Fibroblast of villous mesenchyme (primary cell): ENCODE results near the gene REEP1. TPM values are rescaled to one million over a fixed set of nuclear protein-coding genes. Genes with fewer than 3 reads are reported as not detected.

Experiments used
- DNase-seq: peaks from one replicate; pipeline ENCODE4 v3.0.0-alpha.2; 2010; ENCODE audit warnings: low read depth
- H3K4me3 ChIP-seq: 2 replicates; pipeline ENCODE4 v1.5.1; 2011; ENCODE audit warnings: low read depth, mild to moderate bottlenecking, low read length
- CTCF ChIP-seq: IDR thresholded peaks from 2 replicates; pipeline ENCODE4 v1.5.1; 2012; ENCODE audit warnings: low read depth, mild to moderate bottlenecking, low read length; ENCODE audit not compliant: insufficient read depth
- total RNA-seq: library from RNA; depleted of rRNA; stranded (reverse); fragments of >200 nt; gene quantifications from 2 replicates; pipeline ENCODE4 v1.2.3, GENCODE V29; 2012

REEP1 gene
- total RNA-seq, 1 donor: under 0.01 TPM

DNA sequence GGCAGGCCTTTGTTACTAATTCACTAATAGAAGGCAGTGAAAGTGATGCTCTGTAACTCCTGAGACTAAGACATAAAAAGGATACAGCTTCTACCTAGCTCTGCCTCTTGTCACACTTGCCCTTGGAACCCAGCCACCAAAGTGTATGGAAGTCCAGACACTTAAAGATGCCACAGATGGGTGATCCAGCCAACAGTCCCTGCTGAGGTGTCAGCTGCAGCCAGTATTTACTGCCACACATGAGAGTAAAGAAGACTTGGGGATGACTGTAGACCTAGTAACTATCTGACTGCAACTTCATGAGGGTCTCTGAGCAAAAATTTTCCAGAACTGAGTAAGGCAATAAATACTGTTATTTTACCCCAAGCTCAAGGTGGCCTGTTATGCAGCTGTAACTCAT, 151.0 kb downstream of the REEP1 start:
- no peak overlapping the region for H3K4me3 ChIP-seq
- no peak for DNase-seq
- no peak for TF ChIP-seq CTCF

GRCh38 chr2:86185517-86186212, 151.8 kb downstream of the REEP1 start:
- TF ChIP-seq CTCF: no peak
- H3K4me3 ChIP-seq: no peak overlapping the region
- DNase-seq: no peak

GRCh38 chr2:86176597-86176996, 160.8 kb downstream of the REEP1 start:
- no peak overlapping the region for H3K4me3 ChIP-seq
- TF ChIP-seq CTCF: no peak
- no peak for DNase-seq

DNA sequence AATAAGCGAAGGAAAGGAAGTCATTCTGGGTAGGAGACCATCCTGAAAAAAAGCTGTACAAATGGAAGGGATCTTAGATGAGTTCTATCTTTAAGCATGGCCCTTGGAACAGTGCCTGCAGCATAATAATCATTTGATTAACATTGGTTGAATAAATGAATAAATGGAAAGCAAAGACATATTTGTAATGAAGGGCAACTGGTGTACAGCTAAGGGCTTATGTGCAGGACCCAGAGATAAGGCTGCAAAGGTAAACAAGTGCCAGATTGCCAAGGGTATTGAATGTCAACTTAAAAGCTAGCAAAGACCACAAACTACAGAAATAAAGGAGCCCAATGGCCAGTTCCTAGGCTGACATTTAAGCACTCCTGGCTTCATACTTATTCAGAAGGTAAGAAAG, 161.6 kb downstream of the REEP1 start:
- no peak for TF ChIP-seq CTCF
- no peak for DNase-seq
- H3K4me3 ChIP-seq: no peak overlapping the region

- no peak overlapping the region for H3K4me3 ChIP-seq
- TF ChIP-seq CTCF: no peak
- no peak for DNase-seq
These were observed 163.0 kb downstream of the REEP1 start for GRCh38 chr2:86174445-86174844.

DNA sequence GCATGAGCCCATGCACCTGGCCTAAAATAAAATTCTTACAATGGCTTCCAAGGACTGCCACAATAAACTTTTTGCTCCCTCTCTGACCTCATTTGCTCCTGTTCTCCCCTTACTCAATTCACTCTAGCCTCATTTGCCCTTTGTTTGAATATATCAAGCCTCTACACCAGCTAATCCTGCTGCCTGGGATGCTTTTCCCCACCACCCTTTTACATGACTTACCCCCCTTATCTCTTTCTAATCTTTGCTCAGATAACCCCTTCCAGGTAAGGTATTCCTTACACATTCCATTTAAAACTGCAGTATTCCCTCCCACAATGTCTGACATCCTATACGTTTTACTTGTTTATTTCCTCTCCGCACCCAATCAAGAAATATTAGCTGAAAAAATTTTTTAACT, 164.8 kb downstream of the REEP1 start:
- no peak for TF ChIP-seq CTCF
- no peak overlapping the region for H3K4me3 ChIP-seq
- DNase-seq: no peak

DNA sequence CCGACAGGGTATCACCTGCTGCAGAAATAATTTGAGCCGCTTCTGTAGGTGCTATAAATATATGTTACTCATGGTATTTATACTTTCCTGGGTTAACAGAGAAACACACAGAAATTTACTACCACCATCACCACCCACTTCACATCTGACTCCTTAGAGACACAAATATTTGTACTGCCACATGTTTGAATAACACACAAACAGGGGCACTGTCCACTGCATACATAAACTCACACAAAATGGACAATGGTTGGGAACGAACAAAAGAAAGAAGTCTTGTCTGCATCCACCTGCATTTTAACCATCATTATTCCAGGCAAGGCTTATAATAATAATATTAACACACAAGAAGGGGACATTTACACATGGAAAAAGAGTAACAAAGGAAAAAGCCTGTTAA, 166.1 kb downstream of the REEP1 start:
- H3K4me3 ChIP-seq: no peak overlapping the region
- no peak for TF ChIP-seq CTCF
- DNase-seq: no peak
